ENCODE results near the gene WNT3.
"Not testable (repeated sequence)": the region's sequence is repeated elsewhere in the genome, so short reads cannot be mapped to it uniquely, and the experiment has no call there.

Gene WNT3

DNA sequence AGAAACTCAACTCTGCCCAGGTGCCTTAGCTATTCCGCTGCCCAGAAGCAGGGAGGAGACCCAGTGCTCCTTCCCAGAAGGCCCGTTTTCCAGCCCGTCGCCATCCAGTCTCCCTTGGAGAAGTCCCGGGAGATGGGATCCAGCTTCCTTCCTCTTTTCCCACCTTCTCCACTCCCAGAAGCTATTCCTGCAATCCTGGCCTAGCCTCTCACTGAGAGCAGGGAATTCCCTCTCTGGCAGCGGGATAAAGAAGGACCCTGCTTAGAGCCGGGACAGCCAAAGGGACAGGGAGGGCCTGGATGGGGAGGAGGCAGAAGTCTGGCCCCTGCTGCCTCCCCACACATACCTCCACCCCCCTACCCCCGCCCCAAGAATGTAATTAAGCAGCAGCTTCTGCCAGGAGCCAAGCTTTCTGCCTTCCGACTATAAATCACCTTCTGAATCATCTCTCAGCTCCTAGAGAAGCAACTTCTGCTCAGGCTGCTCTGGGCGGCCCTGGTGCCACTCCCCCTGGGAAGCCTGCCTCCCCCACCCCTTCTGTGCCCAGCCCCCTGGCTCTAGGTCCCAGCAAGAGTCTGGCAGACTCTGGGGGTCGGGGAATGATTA is 6.4 kb downstream of the WNT3 start:
- no peak for DNase-seq

DNA sequence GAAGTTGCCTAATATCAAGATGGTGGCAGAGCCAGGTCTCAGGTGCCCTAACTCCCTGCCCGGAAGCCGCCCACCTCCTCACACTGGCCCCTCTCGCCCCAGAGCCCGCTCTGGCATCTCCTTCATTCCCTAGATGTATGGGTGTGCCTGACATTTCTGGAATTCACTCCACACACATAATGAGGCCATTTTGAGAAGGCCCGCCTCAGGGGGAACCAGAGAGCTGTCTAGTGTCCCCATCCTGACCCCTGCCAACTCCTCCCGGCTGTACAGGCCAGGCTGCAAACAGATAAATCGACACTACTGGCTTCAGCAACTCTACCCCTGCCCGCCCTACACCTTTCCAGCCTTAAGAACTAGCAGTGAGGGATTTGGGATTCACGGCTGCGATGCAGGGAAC is 7.7 kb downstream of the WNT3 start:
- DNase-seq: no peak

DNA sequence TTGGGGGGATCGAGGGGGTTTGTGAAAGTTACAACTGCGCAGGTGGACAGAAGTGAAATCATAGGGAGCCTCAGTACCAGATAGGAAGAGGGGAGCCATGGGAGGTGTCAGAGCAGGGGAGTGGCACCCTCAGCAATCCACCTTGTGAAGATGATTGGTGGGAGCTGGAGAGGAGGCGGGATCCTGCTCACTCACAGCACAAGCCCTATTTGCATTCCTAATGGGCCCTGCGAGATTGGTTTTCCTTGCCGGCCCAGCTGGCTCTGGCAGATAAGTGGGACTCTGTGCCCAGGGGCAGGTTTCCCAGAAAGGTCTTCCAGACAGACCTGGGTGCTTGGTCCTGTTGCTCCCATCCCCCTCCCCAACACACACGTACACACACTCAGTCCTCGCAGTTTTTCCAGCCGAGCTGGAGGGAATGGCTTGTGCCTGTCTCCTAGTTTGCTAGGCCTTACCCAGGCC is 9.4 kb downstream of the WNT3 start:
- DNase-seq: no peak

DNA sequence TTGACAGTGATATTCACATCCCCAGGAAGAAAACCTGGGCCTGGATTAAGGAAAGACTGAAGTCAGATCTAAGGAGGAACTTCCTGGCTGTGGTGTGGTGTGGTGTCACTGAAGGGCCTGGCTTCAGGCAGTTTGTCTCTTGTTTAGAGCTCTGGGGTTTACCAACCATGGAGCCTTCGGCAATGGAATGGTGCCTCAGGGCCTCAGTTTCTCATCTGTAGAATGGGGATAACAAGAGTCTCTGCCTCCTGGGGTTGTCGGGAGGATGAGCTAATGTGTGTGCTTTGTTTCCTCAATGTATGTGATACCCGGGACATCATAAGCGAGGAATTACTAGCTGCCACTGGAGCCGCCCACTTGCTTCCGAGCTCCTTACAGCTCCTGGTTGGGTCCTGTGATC is 12.7 kb downstream of the WNT3 start:
- DNase-seq: no peak

- DNase-seq: no peak
Observed at GRCh38 chr17:46803544-46803943, 14.9 kb downstream of the WNT3 start.

GRCh38 chr17:46802800-46803199 is 15.7 kb downstream of the WNT3 start:
- DNase-seq: no peak

DNA sequence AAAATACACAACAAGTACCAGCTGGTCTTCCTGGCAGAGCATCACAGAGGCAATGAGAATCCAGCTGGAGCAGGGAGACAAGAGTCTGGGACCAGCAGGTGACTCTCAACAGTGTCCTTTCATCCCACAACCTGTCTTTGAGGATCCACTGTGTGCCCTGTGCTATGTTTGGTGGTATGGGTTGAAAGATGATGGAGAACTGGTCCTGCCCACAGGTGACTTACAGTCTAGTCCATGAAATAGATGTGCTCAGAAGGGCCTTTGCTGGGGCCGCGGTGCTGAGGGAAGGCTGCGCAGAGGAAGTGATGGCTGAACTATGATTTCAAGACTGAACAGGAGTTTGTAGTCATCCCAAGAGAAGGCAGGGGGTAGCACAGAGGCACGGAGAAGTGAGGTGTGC is 17.9 kb downstream of the WNT3 start:
- no peak for DNase-seq

- no peak for DNase-seq
Observed at GRCh38 chr17:46796956-46797530, 21.4 kb downstream of the WNT3 start.

DNA sequence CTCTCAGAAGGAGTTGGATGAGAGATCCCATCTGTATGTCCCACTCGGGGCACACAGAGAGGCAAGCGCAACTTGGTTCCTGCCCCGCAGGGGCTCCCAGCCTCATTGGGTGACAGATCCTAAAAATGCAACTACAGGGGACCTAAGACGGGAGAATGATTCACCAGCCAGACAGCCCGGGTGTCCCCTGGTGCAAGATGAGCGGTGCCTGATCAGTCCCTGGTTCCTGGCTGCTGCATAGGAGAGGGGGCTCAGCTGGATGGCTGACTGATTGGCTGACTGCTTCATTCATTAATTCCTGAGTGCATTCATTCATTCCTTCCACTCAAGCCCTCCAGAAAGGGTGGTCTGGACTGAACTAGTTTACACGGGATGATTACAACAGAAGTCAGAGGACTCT is 22.0 kb downstream of the WNT3 start:
- no peak for DNase-seq

- no peak for DNase-seq
Observed at GRCh38 chr17:46796084-46796483, 22.4 kb downstream of the WNT3 start.

GRCh38 chr17:46795379-46795952 is 23.0 kb downstream of the WNT3 start:
- DNase-seq: no peak

DNA sequence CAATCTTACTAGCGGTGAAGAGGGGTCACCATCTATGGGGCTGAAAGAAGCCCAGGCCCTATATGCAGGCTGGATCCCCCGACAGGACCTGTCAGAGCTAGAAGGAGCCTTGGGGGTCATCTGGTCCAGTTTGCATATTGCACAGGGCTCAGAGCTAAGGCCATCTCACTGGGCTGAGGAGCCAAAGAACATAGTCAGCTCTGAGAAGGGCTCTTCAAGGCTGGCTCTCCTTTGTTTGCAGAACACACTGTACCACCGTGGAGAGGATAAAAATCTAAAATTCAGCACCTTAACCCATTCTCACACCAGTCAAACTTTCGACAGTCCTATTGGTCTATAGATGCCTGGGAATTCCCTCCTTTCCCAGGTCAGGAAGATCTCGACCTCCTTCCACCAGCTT is 24.2 kb downstream of the WNT3 start:
- DNase-seq: no peak

- DNase-seq: no peak
Observed at GRCh38 chr17:46793541-46793940, 25.0 kb downstream of the WNT3 start.

- DNase-seq: not testable (repeated sequence)
Observed at GRCh38 chr17:46793023-46793422, 25.5 kb downstream of the WNT3 start.

- DNase-seq: no peak
Observed at GRCh38 chr17:46792071-46792470, 26.4 kb downstream of the WNT3 start.

DNA sequence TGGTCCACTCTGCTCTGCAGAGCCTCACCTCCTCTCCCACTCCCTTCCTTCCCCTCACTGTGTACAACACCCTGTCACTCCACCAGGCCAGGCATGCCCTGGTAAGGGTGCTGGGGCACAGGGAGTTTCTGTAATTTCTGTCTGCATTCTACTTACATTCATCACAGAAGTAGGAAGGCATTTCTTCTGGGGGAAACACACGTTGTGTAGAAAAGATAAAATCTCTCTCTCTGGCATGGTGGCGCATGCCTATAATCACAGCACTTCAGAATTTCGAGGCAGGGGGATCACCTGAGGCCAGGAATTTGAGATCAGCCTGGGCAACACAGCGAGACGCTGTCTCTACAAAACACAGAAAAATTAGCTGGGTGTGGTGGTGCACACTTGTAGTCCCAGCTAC is 27.0 kb downstream of the WNT3 start:
- no peak for DNase-seq

DNA sequence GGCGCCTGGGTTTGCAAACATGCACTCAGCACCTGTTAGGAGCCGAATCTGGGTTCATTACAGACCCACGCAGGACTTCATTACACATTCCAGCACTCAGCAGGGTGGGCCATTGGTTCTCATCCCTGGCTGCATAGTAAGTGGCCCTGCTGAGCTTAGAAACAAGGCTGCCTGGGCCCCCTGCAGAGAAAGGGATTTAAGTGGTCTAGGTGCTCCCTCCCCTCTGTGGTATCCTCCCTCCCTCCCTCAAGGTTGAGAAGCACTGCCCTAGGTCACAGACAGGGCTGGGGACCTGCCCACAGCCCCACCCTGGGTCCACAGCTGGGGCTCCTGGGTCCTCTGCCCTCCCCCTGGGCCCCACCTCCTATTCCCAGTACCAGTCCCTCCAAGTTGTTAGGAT is 28.3 kb downstream of the WNT3 start:
- no peak for DNase-seq

DNA sequence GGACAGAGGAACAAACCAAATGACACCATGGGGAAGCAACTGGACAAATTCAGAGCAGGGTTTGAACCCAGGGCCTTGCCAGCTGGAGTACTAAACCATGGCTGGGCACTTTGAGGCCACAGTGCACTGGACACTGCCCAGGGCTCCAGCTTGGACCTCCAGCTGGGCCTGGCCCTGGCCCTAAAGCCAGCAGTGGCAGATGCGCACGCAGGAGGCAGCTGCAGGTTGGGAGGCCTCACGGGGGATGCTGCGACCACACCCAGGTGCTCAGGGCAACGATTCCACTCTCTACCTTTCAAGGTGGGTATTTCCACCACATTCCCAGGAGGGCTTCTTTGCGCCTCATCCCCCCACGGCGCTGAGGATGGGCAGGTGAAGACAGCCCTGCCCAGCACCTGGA is 28.9 kb downstream of the WNT3 start:
- DNase-seq: no peak

GRCh38 chr17:46788796-46789195 is 29.7 kb downstream of the WNT3 start:
- no peak for DNase-seq

DNA sequence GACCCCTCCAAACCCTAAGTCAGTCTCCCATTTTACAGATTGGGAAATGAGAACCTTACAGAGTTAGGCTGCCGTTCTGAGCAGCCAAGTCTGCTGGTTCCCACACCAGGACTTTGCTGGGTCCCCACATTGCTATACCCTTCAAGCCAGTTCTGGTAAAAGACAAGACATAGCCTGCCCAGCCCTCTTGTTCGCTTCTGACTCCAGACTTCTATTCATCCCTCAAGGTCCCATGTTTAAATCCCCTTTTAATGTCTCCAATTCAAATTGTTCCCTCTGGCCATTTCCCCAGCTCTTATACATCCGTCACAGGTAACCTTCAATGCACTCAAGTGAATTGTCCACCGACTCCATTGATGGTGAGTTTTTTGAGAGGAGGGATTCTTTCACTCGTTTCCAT is 30.2 kb downstream of the WNT3 start:
- no peak for DNase-seq

- DNase-seq: no peak
Observed at GRCh38 chr17:46787478-46787877, 31.0 kb downstream of the WNT3 start.

DNA sequence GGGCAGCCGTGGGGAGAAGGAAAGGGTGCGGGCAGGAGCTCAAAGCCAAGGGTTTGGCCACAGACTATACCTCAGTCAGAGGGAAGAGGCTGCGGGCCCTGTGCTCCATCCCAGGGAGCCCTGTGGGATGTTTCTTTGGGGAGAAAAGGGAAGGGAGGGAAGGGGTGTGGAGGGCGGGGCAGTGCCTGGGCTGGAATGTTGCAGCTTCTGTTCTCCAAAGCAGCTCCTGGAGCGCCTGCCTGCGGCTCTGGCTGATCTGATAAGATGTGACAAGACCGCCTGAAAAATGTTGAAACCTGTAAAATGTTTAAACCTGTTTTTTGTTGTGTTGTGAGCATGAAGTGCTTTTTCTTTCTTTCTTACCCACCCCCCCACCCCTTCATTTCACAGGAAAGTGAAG is 32.8 kb downstream of the WNT3 start:
- no peak for DNase-seq

DNA sequence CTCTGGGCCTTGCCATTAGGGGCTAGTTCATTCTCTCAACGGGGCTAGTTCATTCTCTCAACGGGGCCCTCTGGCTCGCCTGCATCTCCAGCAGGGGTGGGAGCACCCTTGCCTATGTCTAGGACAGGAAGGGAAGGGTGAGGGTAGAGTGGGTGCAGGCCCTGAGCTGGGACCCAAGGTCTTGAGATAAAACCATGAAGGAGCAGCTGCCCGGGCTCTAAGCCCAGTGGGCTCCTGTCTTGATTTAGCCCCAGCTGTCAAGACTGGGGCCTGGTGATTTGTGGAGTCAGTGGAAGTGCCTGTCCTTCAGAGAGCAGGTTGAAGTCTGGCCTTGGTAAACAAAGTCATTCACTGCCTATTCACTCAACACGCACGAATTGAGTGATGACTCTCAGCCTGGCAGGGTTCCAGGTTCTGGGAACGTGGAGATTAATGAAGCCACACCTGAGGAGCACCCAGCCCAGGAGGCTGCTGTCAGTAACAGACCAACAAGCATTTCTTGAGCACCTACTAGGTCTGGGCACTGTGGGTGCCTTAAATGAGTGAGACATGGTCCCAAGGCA is 35.4 kb downstream of the WNT3 start:
- DNase-seq: no peak

GRCh38 chr17:46782250-46782953 is 36.1 kb downstream of the WNT3 start:
- no peak for DNase-seq

Measured in hippocampal formation (tissue), 2 donors.